ENCODE data around the gene PAK1IP1.

Gene PAK1IP1

DNA sequence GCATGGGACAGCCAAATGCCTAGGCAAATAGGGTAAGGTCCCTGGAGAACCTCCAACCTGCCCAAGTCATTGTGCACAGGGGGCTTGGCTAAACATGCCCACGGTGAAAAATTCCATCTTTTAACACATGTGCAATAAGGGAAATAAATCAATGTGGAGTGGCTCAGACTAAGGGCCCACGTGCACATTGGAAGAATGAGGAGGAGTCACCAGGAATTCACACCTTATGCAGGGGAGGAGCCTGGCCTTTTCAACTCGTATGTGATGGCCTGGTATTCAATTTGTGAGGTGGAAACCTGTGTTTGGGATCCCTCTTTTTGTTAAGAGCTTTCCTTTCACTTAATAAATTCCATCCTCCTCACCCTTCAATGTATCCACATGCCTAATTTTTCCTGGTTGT is 13.0 kb upstream of the PAK1IP1 start:
- TF ChIP-seq CTCF (IDR thresholded peaks at IDR 0.05; ENCODE audit: insufficient read depth, low read length, poor library complexity, severe bottlenecking): no peak
- Histone ChIP-seq H3K4me3 (replicated peaks; ENCODE audit: low read depth, low read length) (no peak overlapping the region), H3K27me3 (replicated peaks; ENCODE audit: control insufficient read depth, insufficient read depth, low read length) (no peaks in the 10 kb centered on the region), H3K36me3 (ENCODE audit: control insufficient read depth, insufficient read depth, low read length) (no peaks in the 10 kb centered on the region)
- DNase-seq (ENCODE audit: extremely low read depth, insufficient read length): no peak

- Histone ChIP-seq H3K27me3 (replicated peaks; ENCODE audit: control insufficient read depth, insufficient read depth, low read length) (no peaks in the 10 kb centered on the region), H3K36me3 (ENCODE audit: control insufficient read depth, insufficient read depth, low read length) (no peaks in the 10 kb centered on the region), H3K4me3 (replicated peaks; ENCODE audit: low read depth, low read length) (no peak overlapping the region)
- no peak for DNase-seq (ENCODE audit: extremely low read depth, insufficient read length)
- TF ChIP-seq CTCF (IDR thresholded peaks at IDR 0.05; ENCODE audit: insufficient read depth, low read length, poor library complexity, severe bottlenecking): no peak
Measured at GRCh38 chr6:10682355-10682988, 12.3 kb upstream of the PAK1IP1 start.

- Histone ChIP-seq H3K4me3 (replicated peaks; ENCODE audit: low read depth, low read length) (no peak overlapping the region), H3K36me3 (ENCODE audit: control insufficient read depth, insufficient read depth, low read length) (no peaks in the 10 kb centered on the region), H3K27me3 (replicated peaks; ENCODE audit: control insufficient read depth, insufficient read depth, low read length) (no peaks in the 10 kb centered on the region)
- no peak for DNase-seq (ENCODE audit: extremely low read depth, insufficient read length)
- no peak for TF ChIP-seq CTCF (IDR thresholded peaks at IDR 0.05; ENCODE audit: insufficient read depth, low read length, poor library complexity, severe bottlenecking)
Measured at GRCh38 chr6:10684618-10685017, 10.2 kb upstream of the PAK1IP1 start.

DNA sequence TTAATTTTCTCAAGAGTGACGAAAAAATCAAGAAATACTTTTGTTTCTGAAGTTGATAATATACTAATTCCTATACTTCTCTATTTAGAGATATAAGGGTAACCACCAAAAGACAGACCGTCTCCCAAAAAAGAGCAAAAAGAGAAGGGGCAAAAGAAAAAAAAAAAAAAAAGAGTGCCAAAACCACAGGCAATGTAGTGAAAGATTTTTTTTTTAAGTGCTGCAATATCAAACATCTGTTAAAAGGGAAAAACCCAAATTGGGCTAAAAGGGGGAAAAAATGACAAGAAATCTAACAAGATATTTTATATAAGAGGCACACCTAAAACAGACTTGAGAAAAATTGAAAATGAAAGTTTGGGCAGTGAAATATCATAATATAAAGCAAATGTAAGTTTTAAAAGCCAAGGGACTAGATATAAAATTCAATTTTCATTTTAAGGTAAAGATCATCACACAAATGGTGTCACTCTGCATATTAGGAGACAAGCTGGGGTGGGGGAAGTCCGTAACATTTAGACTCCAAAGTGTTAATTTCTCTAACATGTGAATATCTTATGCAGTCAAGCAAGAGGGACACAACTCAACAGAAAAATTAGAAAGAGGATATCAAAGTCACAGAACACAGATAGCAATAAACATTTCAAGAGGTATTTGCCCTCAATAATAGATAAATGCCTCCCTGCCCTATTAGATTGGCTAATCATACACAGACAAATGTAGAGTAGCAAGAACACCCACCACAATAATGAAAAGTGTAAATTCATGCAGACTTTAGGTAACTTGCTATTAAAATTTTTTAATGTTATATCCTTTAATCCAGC is 9.5 kb upstream of the PAK1IP1 start:
- H3K36me3 ChIP-seq (ENCODE audit: control insufficient read depth, insufficient read depth, low read length): no peaks in the 10 kb centered on the region
- no peak for DNase-seq (ENCODE audit: extremely low read depth, insufficient read length)
- H3K4me3 ChIP-seq (replicated peaks; ENCODE audit: low read depth, low read length): no peak overlapping the region
- no peaks in the 10 kb centered on the region for H3K27me3 ChIP-seq (replicated peaks; ENCODE audit: control insufficient read depth, insufficient read depth, low read length)
- no peak for TF ChIP-seq CTCF (IDR thresholded peaks at IDR 0.05; ENCODE audit: insufficient read depth, low read length, poor library complexity, severe bottlenecking)

DNA sequence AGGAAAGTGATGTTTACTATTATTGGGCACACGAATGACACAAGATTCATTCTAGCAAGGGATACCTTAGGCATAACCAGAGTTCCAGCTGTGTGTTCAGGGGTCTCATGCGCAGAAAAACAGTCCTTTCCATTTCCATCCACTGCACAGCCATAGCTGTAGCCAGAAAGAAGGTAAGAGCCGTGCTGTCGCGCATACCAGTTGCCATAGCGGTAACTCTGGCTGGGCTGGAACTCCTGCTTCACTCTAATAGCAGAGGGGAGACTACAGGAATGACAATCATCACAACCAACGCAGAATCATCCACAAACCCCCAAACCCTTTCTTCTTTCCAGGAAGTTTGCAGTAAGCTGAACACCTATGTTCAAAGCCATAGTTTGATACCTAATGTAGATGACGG is 7.9 kb upstream of the PAK1IP1 start:
- Histone ChIP-seq H3K27me3 (replicated peaks; ENCODE audit: control insufficient read depth, insufficient read depth, low read length) (no peaks in the 10 kb centered on the region), H3K4me3 (replicated peaks; ENCODE audit: low read depth, low read length) (no peak overlapping the region), H3K36me3 (ENCODE audit: control insufficient read depth, insufficient read depth, low read length) (no peaks in the 10 kb centered on the region)
- TF ChIP-seq CTCF (IDR thresholded peaks at IDR 0.05; ENCODE audit: insufficient read depth, low read length, poor library complexity, severe bottlenecking): no peak
- no peak for DNase-seq (ENCODE audit: extremely low read depth, insufficient read length)

Measured in GM06990 (cell line).